Thyroid gland (tissue), 4 donors: ENCODE results near the gene CAPSL. TPM values are rescaled to one million over a fixed set of nuclear protein-coding genes. Genes with fewer than 3 reads are reported as not detected.
"Not testable (repeated sequence)": the region's sequence is repeated elsewhere in the genome, so short reads cannot be mapped to it uniquely, and the experiment has no call there.

Experiments used
- DNase-seq, 2 donors: peaks; one replicate each; pipeline ENCODE4 v3.0.0-alpha.2; 2019
- H3K27ac ChIP-seq, 3 donors: fragments of 200-600 bp; sonication (generic); 1 replicate in 2 of 3; 2 replicates in 1 of 3; pipeline ENCODE4 v1.5.1; 2016 to 2019; ENCODE audit warnings: mild to moderate bottlenecking in 1 of 3, moderate library complexity in 1 of 3
- H3K27me3 ChIP-seq: fragments of 200-600 bp; sonication (generic); one replicate; pipeline ENCODE4 v1.5.1; 2019
- H3K36me3 ChIP-seq, 2 donors: fragments of 200-600 bp; sonication (generic); one replicate each; pipeline ENCODE4 v1.5.1; 2016 to 2019
- H3K4me1 ChIP-seq, 2 donors: fragments of 200-600 bp; sonication (generic); one replicate each; pipeline ENCODE4 v1.5.1; 2017 to 2019
- H3K4me3 ChIP-seq, 3 donors: fragments of 200-600 bp; sonication (generic); replicated peaks in 1 of 3; 1 replicate in 2 of 3; 2 replicates in 1 of 3; pipeline ENCODE4 v1.5.1; 2016; ENCODE audit warnings: mild to moderate bottlenecking in 1 of 3
- H3K9me3 ChIP-seq: fragments of 200-600 bp; sonication (generic); one replicate; pipeline ENCODE4 v1.5.1; 2017
- CTCF ChIP-seq, 6 experiments: fragments of 200-600 bp in 3 of 6; fragments of 450-650 bp in 3 of 6; sonication (generic) in 3 of 6; IDR thresholded peaks; one replicate each; pipeline ENCODE4 v1.5.1; 2016 to 2019; ENCODE audit warnings: antibody characterized with exemption in 6 of 6, mild to moderate bottlenecking in 2 of 6, inconsistent platforms in 1 of 6, moderate library complexity in 1 of 6
- POLR2A ChIP-seq, 2 donors: fragments of 450-650 bp; IDR thresholded peaks; one replicate each; pipeline ENCODE4 v1.6.1; 2017; ENCODE audit warnings: antibody characterized with exemption in 2 of 2, mild to moderate bottlenecking in 2 of 2, moderate library complexity in 1 of 2
- WGBS, 2 donors: methylation state at CpG; one replicate each; pipeline ENCODE4 v1.1.5; 2017; 5-methylcytosine and 5-hydroxymethylcytosine counted together
- intact Hi-C: fragments of 100-400 bp; cut with DNase I; formaldehyde crosslinking; loops from one replicate; pipeline ENCODE4 v1.15.1; 2023
- total RNA-seq, 4 donors: library from RNA; depleted of rRNA; stranded (reverse); fragments of >200 nt; gene quantifications; one replicate each; pipeline ENCODE4 v1.2.3, GENCODE V29; 2016

Gene CAPSL
- total RNA-seq, 4 donors from 2014 or later, result 0.33 to 2.4 TPM; not detected in 2

GRCh38 chr5:35900972-35901695 is 37.3 kb downstream of the CAPSL start:
- intact Hi-C loops, result no loop called here
- no peak overlapping the region for H3K4me3 ChIP-seq
- H3K27ac ChIP-seq, result no peak overlapping the region
- no peak for TF ChIP-seq POLR2A (IDR thresholded peaks at IDR 0.05)
- no peak for TF ChIP-seq CTCF (IDR thresholded peaks at IDR 0.05)
- H3K9me3 ChIP-seq, result no peaks in the 10 kb centered on the region
- no peaks in the 10 kb centered on the region for H3K36me3 ChIP-seq
- no peaks in the 10 kb centered on the region for H3K4me1 ChIP-seq
- 93 to 94% methylated on average over 3 of the region's 3 CpGs for WGBS, 2 donors
- no peaks in the 10 kb centered on the region for H3K27me3 ChIP-seq
- DNase-seq, result no peak

GRCh38 chr5:35899800-35900199 is 38.6 kb downstream of the CAPSL start:
- H3K4me3 ChIP-seq, result no peak overlapping the region
- H3K36me3 ChIP-seq, result no peaks in the 10 kb centered on the region
- DNase-seq, result no peak
- H3K4me1 ChIP-seq, result no peaks in the 10 kb centered on the region
- H3K27me3 ChIP-seq, result no peaks in the 10 kb centered on the region
- H3K27ac ChIP-seq, result no peak overlapping the region
- 53 to 56% methylated on average over 3 of the region's 3 CpGs for WGBS, 2 donors
- TF ChIP-seq POLR2A (IDR thresholded peaks at IDR 0.05) (no peak), CTCF (IDR thresholded peaks at IDR 0.05) (no peak)
- intact Hi-C loops, result no loop called here
- no peaks in the 10 kb centered on the region for H3K9me3 ChIP-seq

- Histone ChIP-seq H3K4me1 (no peaks in the 10 kb centered on the region), H3K27me3 (no peaks in the 10 kb centered on the region), H3K9me3 (no peaks in the 10 kb centered on the region), H3K4me3 (no peak overlapping the region), H3K27ac (no peak overlapping the region), H3K36me3 (no peaks in the 10 kb centered on the region)
- intact Hi-C loops, result no loop called here
- DNase-seq, result no peak
- no peak for TF ChIP-seq CTCF (IDR thresholded peaks at IDR 0.05)
- no peak for TF ChIP-seq POLR2A (IDR thresholded peaks at IDR 0.05)
- 88 to 89% methylated on average over 7 of the region's 7 CpGs for WGBS, 2 donors
Observed at GRCh38 chr5:35898952-35899660, 39.3 kb downstream of the CAPSL start.

- Histone ChIP-seq H3K4me1 (peaks cover 0 to 6% of the 10 kb centered on the region in 2 donors), H3K36me3 (no peaks in the 10 kb centered on the region), H3K27me3 (no peaks in the 10 kb centered on the region), H3K27ac (no peak overlapping the region), H3K4me3 (no peak overlapping the region), H3K9me3 (no peaks in the 10 kb centered on the region)
- WGBS, 2 donors, result 92 to 93% methylated on average over 5 of the region's 5 CpGs
- no peak for TF ChIP-seq CTCF (IDR thresholded peaks at IDR 0.05)
- TF ChIP-seq POLR2A (IDR thresholded peaks at IDR 0.05), result no peak
- DNase-seq, result no peak
- intact Hi-C loops, result no loop called here
Observed at GRCh38 chr5:35894131-35894530, 44.3 kb downstream of the CAPSL start.

- not testable (repeated sequence) for DNase-seq
Observed at GRCh38 chr5:35892799-35893198, 45.6 kb downstream of the CAPSL start.

More at GRCh38 chr5:35892799-35893198, 45.6 kb downstream of the CAPSL start:
- 100% methylated on average over 6 to 17 of the region's 23 CpGs for WGBS, 2 donors
- intact Hi-C loops, H3K4me3 ChIP-seq, H3K27ac ChIP-seq, H3K4me1 ChIP-seq, H3K27me3 ChIP-seq, H3K36me3 ChIP-seq, H3K9me3 ChIP-seq: not testable (repeated sequence)
